ENCODE results near the gene BEX2.
"Not testable (repeated sequence)": the region's sequence is repeated elsewhere in the genome, so short reads cannot be mapped to it uniquely, and the experiment has no call there.

DNA sequence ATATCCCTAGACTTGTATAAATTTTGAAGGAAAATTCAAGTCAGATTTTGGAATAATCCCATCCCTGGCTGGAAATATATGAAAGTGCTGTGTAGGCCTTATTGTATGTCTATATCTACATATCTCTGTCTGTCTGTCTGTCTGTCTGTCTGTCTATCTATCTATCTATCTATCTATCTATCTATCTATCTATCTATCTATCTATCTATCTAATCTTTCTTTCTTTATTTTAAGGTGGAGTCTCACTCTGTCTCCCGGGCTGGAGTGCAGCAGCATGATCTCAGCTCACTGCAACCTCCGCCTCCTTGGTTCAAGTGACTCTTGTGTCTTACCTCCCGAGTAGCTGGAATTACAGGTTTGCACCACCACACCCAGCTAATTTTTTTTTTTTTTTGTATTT lies 48.8 kb upstream of the BEX2 start:
- not testable (repeated sequence) for TF ChIP-seq EP300, POLR2A, CTCF (IDR thresholded peaks at IDR 0.05)
